Measurements from ENCODE around the gene SMURF2. TPM values are rescaled to one million over a fixed set of nuclear protein-coding genes. Genes with fewer than 3 reads are reported as not detected.

SMURF2 gene
- total RNA-seq, 1 donor from 2014 or later: 42.3 TPM

DNA sequence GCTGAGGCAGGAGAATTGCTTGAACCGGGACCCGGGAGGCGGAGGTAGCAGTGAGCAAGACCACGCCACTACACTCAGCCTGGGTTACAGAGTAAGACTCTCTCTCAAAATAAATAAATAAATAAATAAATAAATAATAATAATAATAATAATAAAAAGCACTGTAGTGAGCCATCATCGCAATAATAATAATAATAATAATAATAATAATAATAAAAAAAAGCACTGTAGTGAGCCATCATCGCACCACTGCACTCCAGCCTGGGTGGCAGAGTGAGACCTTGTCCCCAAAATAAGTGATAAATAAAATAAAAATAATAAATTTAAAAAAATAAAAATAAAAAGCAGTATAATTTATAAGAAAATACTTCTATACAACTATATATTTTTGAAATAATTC lies 40.3 kb downstream of the SMURF2 start:
- DNase-seq (ENCODE audit: extremely low spot score, unreplicated experiment): no peak
- no peaks in the 10 kb centered on the region for H3K36me3 Mint-ChIP-seq (ENCODE audit: unreplicated experiment)
- H3K27ac Mint-ChIP-seq (ENCODE audit: unreplicated experiment): no peak overlapping the region
- TF ChIP-seq, protein P1, sequence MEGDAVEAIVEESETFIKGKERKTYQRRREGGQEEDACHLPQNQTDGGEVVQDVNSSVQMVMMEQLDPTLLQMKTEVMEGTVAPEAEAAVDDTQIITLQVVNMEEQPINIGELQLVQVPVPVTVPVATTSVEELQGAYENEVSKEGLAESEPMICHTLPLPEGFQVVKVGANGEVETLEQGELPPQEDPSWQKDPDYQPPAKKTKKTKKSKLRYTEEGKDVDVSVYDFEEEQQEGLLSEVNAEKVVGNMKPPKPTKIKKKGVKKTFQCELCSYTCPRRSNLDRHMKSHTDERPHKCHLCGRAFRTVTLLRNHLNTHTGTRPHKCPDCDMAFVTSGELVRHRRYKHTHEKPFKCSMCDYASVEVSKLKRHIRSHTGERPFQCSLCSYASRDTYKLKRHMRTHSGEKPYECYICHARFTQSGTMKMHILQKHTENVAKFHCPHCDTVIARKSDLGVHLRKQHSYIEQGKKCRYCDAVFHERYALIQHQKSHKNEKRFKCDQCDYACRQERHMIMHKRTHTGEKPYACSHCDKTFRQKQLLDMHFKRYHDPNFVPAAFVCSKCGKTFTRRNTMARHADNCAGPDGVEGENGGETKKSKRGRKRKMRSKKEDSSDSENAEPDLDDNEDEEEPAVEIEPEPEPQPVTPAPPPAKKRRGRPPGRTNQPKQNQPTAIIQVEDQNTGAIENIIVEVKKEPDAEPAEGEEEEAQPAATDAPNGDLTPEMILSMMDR (IDR thresholded peaks at IDR 0.05): no peak
- H3K9me3 Mint-ChIP-seq (ENCODE audit: unreplicated experiment): no peaks in the 10 kb centered on the region
- H3K4me3 Mint-ChIP-seq (ENCODE audit: unreplicated experiment): no peak overlapping the region
- no peaks in the 10 kb centered on the region for H3K27me3 Mint-ChIP-seq (ENCODE audit: unreplicated experiment)
- peaks cover 23% of the 10 kb centered on the region for H3K4me1 Mint-ChIP-seq (ENCODE audit: unreplicated experiment)

DNA sequence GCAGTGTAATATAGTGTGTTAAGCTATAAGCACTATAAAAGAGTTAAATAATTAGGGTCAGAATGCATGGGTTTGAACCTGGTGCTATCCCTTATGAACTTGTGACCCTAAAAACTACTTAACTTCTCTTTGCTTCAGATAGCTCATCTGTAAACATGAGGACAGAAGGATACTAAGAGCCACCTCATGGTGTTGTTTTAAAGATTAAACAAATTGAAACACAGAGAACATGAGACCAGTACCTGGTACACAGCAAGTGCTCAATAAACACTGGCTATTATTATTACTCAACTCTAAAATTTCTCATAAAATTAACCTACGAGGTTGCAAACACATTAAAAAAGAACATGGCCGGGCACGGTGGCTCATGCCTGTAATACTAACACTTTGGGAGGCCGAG lies 43.3 kb downstream of the SMURF2 start:
- H3K4me3 Mint-ChIP-seq (ENCODE audit: unreplicated experiment): no peak overlapping the region
- TF ChIP-seq, protein P1 (IDR thresholded peaks at IDR 0.05): no peak
- no peak overlapping the region for H3K27ac Mint-ChIP-seq (ENCODE audit: unreplicated experiment)
- no peaks in the 10 kb centered on the region for H3K9me3 Mint-ChIP-seq (ENCODE audit: unreplicated experiment)
- no peaks in the 10 kb centered on the region for H3K27me3 Mint-ChIP-seq (ENCODE audit: unreplicated experiment)
- H3K36me3 Mint-ChIP-seq (ENCODE audit: unreplicated experiment): no peaks in the 10 kb centered on the region
- no peak for DNase-seq (ENCODE audit: extremely low spot score, unreplicated experiment)
- peaks cover 33% of the 10 kb centered on the region for H3K4me1 Mint-ChIP-seq (ENCODE audit: unreplicated experiment)

DNA sequence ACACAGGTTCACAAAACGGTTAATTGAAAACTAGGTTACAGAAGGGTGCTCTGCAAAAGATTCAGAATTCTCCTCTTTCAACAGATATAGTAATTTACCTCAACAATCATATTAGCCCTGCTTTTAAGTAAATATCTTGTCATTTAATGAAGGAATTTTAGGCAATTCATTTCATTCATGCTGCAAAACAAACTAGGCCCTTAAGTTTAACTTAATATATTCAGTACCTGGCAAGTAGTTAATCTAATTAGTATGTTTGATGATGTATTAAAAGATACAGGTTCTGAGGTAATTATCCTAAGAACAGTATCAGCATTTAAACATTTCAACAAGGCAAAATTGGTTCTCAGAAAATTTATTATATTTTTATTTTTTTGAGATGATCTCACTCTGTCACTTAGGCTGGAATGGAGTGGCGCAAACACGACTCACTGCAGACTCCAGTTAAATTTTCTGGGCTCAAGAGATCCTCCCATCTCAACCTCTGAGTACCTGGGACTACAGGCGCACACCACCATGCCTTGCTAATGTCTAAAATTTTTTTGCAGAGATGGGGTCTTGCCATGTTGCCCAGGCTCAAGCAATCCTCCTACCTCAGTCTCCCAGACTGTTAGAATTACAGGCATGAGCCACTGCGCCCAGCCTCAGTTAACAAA lies 44.9 kb downstream of the SMURF2 start:
- H3K27ac Mint-ChIP-seq (ENCODE audit: unreplicated experiment): no peak overlapping the region
- no peaks in the 10 kb centered on the region for H3K36me3 Mint-ChIP-seq (ENCODE audit: unreplicated experiment)
- H3K4me1 Mint-ChIP-seq (ENCODE audit: unreplicated experiment): peaks cover 34% of the 10 kb centered on the region
- no peaks in the 10 kb centered on the region for H3K9me3 Mint-ChIP-seq (ENCODE audit: unreplicated experiment)
- no peaks in the 10 kb centered on the region for H3K27me3 Mint-ChIP-seq (ENCODE audit: unreplicated experiment)
- H3K4me3 Mint-ChIP-seq (ENCODE audit: unreplicated experiment): no peak overlapping the region
- TF ChIP-seq, protein P1 (IDR thresholded peaks at IDR 0.05): no peak
- DNase-seq (ENCODE audit: extremely low spot score, unreplicated experiment): no peak

DNA sequence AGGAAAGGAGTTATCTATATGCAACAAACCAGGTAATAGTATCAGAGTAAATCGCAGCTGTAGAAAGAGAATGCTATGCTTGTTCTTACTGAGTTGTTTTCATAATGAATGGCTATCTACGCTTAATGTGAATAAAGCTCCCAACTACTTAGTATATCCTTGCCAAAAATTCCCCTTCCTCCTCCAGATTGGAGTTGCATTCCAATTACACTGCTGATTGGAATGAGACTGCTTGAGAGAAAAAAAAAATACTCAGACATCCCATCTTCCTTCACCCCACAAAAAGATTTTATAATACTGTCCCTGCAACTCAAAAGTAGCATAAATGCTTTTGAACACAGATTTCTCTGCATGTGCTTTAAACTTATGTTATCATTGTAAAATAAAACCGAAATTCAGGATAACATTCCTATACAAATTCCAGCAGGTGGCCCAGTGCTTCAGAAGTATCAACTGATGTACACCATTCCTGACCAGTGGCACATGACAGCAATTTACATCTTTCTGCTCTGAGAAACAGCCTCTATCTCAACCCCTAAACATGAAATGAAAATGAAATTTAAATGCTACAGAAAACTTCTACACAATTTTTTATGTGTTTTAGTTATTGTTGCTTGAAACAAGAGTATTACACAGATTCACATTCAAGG lies 47.0 kb downstream of the SMURF2 start:
- Mint-ChIP-seq H3K27me3 (ENCODE audit: unreplicated experiment) (no peaks in the 10 kb centered on the region), H3K4me1 (ENCODE audit: unreplicated experiment) (peaks cover 34% of the 10 kb centered on the region), H3K36me3 (ENCODE audit: unreplicated experiment) (no peaks in the 10 kb centered on the region), H3K4me3 (ENCODE audit: unreplicated experiment) (peak overlapping the region; percentile 26), H3K9me3 (ENCODE audit: unreplicated experiment) (no peaks in the 10 kb centered on the region), H3K27ac (ENCODE audit: unreplicated experiment) (peak overlapping the region; percentile 78)
- TF ChIP-seq, protein P1 (IDR thresholded peaks at IDR 0.05): no peak
- DNase-seq (ENCODE audit: extremely low spot score, unreplicated experiment): no peak

DNA sequence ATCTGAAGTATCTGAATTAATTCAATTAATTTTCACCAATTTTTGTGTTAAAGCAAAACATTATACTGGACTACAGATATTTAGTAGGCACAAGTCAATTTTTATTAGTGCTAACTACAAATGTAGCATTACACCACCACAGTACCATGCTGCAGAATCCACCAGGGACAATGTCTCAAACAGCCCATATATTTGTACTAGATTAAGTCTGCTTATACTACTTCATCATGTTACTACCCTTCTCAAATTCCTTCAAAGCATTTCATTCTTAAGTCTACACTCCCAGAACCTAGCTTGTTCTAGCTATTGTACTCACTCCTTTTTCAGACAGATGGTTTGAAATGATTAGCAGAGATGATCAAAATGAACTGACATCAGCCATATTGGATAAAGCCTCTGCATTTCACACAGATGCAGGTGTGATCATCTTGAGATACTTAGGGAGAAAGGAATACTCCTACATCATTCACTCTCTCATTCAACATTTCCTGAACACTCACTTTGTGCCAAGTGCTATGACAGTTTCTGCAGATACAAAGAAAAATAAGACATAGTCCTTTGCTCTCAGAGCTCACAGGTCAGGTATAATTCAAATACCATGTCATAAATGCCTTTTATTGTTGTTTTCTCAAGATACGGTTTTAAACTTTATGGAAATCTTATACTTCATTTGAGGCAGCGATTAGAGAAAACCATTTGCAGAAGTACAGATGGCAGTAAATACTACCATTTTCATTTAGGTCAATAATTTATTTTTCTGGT lies 47.7 kb downstream of the SMURF2 start:
- no peaks in the 10 kb centered on the region for H3K27me3 Mint-ChIP-seq (ENCODE audit: unreplicated experiment)

More for the DNA sequence above, 47.7 kb downstream of the SMURF2 start:
- peaks cover 34% of the 10 kb centered on the region for H3K4me1 Mint-ChIP-seq (ENCODE audit: unreplicated experiment)
- no peak for DNase-seq (ENCODE audit: extremely low spot score, unreplicated experiment)
- no peak overlapping the region for H3K4me3 Mint-ChIP-seq (ENCODE audit: unreplicated experiment)
- peak overlapping the region; percentile 78 for H3K27ac Mint-ChIP-seq (ENCODE audit: unreplicated experiment)
- H3K9me3 Mint-ChIP-seq (ENCODE audit: unreplicated experiment): peaks cover 1% of the 10 kb centered on the region
- H3K36me3 Mint-ChIP-seq (ENCODE audit: unreplicated experiment): no peaks in the 10 kb centered on the region
- TF ChIP-seq, protein P1 (IDR thresholded peaks at IDR 0.05): no peak

All from osteocyte (in vitro differentiated cells).